ENCODE data around the gene USB1.

USB1 gene

GRCh38 chr16:58031016-58031800 lies 30.0 kb downstream of the USB1 start:
- DNase-seq (ENCODE audit: low read depth), result no peak
- TF ChIP-seq, protein P1, sequence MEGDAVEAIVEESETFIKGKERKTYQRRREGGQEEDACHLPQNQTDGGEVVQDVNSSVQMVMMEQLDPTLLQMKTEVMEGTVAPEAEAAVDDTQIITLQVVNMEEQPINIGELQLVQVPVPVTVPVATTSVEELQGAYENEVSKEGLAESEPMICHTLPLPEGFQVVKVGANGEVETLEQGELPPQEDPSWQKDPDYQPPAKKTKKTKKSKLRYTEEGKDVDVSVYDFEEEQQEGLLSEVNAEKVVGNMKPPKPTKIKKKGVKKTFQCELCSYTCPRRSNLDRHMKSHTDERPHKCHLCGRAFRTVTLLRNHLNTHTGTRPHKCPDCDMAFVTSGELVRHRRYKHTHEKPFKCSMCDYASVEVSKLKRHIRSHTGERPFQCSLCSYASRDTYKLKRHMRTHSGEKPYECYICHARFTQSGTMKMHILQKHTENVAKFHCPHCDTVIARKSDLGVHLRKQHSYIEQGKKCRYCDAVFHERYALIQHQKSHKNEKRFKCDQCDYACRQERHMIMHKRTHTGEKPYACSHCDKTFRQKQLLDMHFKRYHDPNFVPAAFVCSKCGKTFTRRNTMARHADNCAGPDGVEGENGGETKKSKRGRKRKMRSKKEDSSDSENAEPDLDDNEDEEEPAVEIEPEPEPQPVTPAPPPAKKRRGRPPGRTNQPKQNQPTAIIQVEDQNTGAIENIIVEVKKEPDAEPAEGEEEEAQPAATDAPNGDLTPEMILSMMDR (IDR thresholded peaks at IDR 0.05; ENCODE audit: insufficient read depth, low read depth, low read length, missing control alignments), result no peak

GRCh38 chr16:58032710-58033293 lies 31.6 kb downstream of the USB1 start:
- TF ChIP-seq, protein P1 (IDR thresholded peaks at IDR 0.05; ENCODE audit: insufficient read depth, low read depth, low read length, missing control alignments), result no peak
- no peak for DNase-seq (ENCODE audit: low read depth)
- no peak overlapping the region for H3K4me3 ChIP-seq (ENCODE audit: low read length)

More at GRCh38 chr16:58031016-58031800, 30.0 kb downstream of the USB1 start:
- no peak overlapping the region for H3K4me3 ChIP-seq (ENCODE audit: low read length)

DNA sequence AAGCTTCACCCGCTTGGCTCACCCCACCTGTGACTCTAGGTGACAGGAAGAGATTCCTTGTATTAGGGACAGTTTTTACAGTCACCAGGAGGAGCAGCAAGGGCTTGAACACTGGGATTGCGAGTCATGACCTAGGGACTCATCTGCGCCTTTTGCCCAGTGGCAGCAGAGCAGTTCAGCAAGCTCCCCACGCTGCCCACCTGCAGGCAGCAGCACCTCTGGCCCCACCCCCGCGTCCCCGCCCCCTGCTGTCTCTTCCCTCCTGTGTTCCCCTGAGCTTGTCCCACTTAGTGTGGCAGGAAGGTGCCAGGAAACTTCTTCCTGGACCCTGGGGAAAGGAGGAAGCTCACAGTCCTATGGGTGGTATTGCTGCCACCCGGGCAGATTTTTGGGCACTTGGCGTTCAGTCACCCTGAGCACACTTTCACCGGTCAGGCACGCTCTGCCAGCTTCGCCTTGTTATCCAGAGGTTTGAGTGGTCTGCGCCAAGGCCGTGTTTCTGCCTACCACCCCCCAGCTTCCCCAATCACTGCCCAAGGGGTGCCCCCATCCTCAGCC lies 33.0 kb downstream of the USB1 start:
- H3K4me3 ChIP-seq (ENCODE audit: low read length), result no peak overlapping the region
- DNase-seq (ENCODE audit: low read depth), result no peak
- TF ChIP-seq, protein P1 (IDR thresholded peaks at IDR 0.05; ENCODE audit: insufficient read depth, low read depth, low read length, missing control alignments), result no peak

DNA sequence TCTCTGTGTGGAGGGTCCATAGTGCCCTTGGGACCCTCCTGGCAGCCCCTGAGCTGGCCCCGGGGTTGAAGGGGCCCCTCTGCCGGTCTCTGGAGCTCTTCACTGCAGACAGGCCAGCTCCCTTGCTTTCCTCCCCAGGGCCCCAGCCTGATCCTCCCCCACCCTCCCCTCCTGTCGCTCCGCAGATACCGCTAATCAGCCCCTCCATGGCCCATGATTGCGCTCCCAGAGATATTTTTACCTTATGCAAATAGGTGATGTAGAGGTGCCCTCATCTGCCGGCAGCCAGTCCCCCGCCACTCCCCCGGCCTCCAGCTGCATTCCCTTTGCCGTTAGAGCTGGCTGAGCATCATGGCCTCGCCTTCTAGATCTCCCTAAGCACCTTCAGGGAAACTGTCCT lies 33.6 kb downstream of the USB1 start:
- DNase-seq (ENCODE audit: low read depth), result no peak
- TF ChIP-seq, protein P1 (IDR thresholded peaks at IDR 0.05; ENCODE audit: insufficient read depth, low read depth, low read length, missing control alignments), result no peak
- no peak overlapping the region for H3K4me3 ChIP-seq (ENCODE audit: low read length)

- TF ChIP-seq, protein P1 (IDR thresholded peaks at IDR 0.05; ENCODE audit: insufficient read depth, low read depth, low read length, missing control alignments), result no peak
- no peak overlapping the region for H3K4me3 ChIP-seq (ENCODE audit: low read length)
- no peak for DNase-seq (ENCODE audit: low read depth)
Measured at GRCh38 chr16:58035356-58036170, 34.4 kb downstream of the USB1 start.

DNA sequence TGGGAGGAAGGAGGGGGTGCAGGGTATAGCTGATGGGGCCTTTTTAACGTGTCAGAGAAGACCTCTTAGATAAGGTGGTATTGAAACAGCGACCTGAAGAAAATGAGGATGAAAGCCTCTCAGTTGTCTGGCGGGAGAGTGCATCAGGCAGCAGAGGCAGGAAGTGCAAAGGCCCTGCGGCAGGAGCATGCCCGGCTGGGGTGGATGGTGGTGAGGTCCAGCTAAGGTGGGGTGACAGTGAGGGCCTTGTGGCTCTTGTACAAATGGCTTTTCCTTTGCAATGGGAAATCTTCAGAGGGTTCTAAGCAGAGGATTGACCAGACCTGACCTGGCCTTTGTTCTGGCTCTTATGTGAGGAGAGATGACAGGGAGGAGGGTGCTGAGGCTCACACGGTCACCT lies 35.7 kb downstream of the USB1 start:
- no peak for DNase-seq (ENCODE audit: low read depth)
- TF ChIP-seq, protein P1 (IDR thresholded peaks at IDR 0.05; ENCODE audit: insufficient read depth, low read depth, low read length, missing control alignments), result no peak
- H3K4me3 ChIP-seq (ENCODE audit: low read length), result no peak overlapping the region

Measured in epithelial cell of esophagus (primary cell).